Lower lobe of right lung (tissue), 2 donors: ENCODE results near the gene FBXO17. TPM values are rescaled to one million over a fixed set of nuclear protein-coding genes. Genes with fewer than 3 reads are reported as not detected.
"Not testable (repeated sequence)": the region's sequence is repeated elsewhere in the genome, so short reads cannot be mapped to it uniquely, and the experiment has no call there.

Experiments used
- ATAC-seq, 2 donors: fragments of 200-7000 bp; cut with Tn5 transposase; one replicate each; pipeline ENCODE4 v1.9.1; 2020 to 2022; ENCODE audit warnings: mild to moderate bottlenecking in 2 of 2, moderate library complexity in 2 of 2
- DNase-seq: peaks from one replicate; pipeline ENCODE4 v3.0.0-alpha.2; 2020
- H3K27ac ChIP-seq: fragments of 200-600 bp; one replicate; pipeline ENCODE4 v1.8.0; 2022
- H3K27me3 ChIP-seq: fragments of 200-600 bp; one replicate; pipeline ENCODE4 v1.8.0; 2022; ENCODE audit warnings: low read depth
- H3K36me3 ChIP-seq: fragments of 200-600 bp; one replicate; pipeline ENCODE4 v1.8.0; 2022; ENCODE audit warnings: mild to moderate bottlenecking
- H3K4me1 ChIP-seq: fragments of 200-600 bp; one replicate; pipeline ENCODE4 v1.8.0; 2022
- H3K4me3 ChIP-seq: fragments of 200-600 bp; one replicate; pipeline ENCODE4 v1.8.0; 2022; ENCODE audit warnings: mild to moderate bottlenecking
- H3K9me3 ChIP-seq: fragments of 200-600 bp; one replicate; pipeline ENCODE4 v1.8.0; 2022
- intact Hi-C: fragments of 100-400 bp; cut with DNase I; formaldehyde crosslinking; loops from one replicate; pipeline ENCODE4 v1.11.0; 2022
- total RNA-seq: library from RNA; stranded (reverse); fragmentation: NEBNext Ultra II Directional; extraction: Animal tissue kit (Norgen Biotek cat#: 25700); gene quantifications from one replicate; pipeline ENCODE4 v1.2.1, GENCODE V29; 2021
- TF ChIP-seq, protein P1 (sequence below): fragments of 200-600 bp; IDR thresholded peaks from one replicate; pipeline ENCODE4 v1.8.0; 2022; ENCODE audit warnings: antibody characterized with exemption, mild to moderate bottlenecking
- donor health status: DM: no; HTN: yes; CAD: no; lungs with severe emphysema.

FBXO17 gene
- total RNA-seq, 1 donor from 2014 or later = 10.5 TPM

DNA sequence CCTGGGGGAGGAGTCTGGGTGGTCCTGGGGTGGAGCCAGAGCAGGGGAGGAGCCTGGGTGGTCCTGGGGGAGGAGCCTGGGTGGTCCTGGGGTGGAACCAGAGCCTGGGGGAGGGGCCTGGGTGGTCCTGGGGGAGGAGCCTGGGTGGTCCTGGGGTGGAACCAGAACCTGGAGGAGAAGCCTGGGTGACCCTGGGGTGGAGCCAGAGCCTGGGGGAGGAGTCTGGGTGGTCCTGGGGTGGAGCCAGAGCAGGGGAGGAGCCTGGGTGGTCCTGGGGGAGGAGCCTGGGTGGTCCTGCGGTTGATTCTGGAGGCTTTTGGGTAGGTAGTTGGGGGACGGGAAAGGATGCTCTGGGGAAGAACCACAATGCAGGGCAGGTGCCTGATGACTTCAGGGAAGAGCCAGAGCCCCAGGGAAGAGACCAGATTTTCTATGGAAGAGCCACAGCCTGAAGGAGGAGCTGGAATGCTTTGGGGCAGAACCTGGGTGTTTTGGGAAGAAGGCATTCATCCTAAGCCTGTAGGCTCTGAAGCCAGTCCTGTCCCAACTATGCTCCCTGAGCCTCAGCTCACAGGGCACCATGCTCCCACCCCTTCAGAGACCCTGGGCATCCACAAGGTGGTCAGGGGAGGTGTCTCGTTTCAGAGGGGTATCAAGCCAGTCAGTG lies 29.8 kb downstream of the FBXO17 start:
- H3K36me3 ChIP-seq = peaks cover 7% of the 10 kb centered on the region
- H3K27me3 ChIP-seq = no peaks in the 10 kb centered on the region
- intact Hi-C loops = no loop called here
- no peak for ATAC-seq
- DNase-seq = no peak
- TF ChIP-seq, protein P1, sequence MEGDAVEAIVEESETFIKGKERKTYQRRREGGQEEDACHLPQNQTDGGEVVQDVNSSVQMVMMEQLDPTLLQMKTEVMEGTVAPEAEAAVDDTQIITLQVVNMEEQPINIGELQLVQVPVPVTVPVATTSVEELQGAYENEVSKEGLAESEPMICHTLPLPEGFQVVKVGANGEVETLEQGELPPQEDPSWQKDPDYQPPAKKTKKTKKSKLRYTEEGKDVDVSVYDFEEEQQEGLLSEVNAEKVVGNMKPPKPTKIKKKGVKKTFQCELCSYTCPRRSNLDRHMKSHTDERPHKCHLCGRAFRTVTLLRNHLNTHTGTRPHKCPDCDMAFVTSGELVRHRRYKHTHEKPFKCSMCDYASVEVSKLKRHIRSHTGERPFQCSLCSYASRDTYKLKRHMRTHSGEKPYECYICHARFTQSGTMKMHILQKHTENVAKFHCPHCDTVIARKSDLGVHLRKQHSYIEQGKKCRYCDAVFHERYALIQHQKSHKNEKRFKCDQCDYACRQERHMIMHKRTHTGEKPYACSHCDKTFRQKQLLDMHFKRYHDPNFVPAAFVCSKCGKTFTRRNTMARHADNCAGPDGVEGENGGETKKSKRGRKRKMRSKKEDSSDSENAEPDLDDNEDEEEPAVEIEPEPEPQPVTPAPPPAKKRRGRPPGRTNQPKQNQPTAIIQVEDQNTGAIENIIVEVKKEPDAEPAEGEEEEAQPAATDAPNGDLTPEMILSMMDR = no peak
- H3K4me1 ChIP-seq = peaks cover 11% of the 10 kb centered on the region
- no peak overlapping the region for H3K4me3 ChIP-seq
- no peak overlapping the region for H3K27ac ChIP-seq
- H3K9me3 ChIP-seq = no peaks in the 10 kb centered on the region

DNA sequence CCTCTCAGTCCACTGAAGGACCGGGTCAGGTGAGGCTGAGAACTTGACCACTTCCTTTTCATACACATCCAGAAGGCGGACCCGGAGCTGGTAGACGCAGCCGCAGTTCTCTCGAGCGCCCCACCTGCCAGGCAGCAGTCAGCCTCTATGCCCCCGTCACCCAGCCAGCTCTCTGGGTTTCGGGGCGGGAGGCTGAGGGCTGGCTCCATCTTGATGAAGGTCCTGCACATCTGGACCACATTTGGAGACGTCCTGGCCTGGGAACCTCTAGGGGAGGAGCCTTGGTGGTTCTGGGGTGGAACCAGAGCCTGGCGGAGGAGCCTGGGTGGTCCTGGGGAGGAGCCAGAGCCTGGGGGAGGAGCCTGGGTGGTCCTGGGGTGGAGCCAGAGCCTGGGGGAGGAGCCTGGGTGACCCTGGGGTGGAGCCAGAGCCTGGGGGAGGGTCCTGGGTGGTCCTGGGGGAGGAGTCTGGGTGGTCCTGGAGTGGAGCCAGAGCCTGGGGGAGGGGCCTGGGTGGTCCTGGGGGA lies 30.5 kb downstream of the FBXO17 start:
- Histone ChIP-seq H3K4me1 (peaks cover 7% of the 10 kb centered on the region), H3K27ac (no peak overlapping the region), H3K9me3 (no peaks in the 10 kb centered on the region), H3K4me3 (no peak overlapping the region), H3K27me3 (no peaks in the 10 kb centered on the region), H3K36me3 (peaks cover 7% of the 10 kb centered on the region)
- ATAC-seq (no peak), DNase-seq (no peak)
- intact Hi-C loops = no loop called here
- TF ChIP-seq, protein P1 = no peak

DNA sequence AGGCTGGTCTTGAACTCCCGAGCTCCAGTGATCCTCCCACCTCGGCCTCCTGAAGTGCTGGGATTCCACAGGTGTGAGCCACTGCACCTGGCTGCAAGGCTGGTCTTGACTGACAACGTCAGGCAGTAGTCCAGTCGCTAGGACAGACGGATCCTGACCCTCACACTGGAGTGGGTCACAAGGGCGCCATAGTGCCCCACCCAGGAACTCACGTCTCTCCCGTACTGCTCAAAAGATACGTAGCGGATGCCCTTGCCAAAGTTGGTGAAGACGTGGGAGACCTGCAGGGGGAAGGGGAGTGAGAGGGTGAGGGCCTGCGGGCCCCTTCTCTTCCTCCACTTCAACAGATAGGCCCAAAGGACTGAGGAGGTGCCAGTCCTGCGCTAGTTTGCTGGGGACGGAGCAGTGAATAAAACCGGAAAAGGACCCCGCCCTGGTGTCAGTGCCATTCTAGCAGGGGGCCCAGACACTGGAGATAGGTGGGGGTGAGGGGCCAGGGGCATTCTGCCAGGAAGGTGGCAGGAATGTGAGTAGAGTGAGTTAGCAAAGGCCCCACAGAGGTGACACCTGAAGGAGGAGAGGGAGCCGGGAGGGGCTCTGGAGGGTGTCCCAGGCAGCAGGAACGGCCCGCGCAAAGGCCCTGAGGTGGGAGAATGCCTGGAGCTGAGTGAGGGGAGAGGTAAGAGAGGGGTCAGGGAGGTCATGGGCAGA lies 32.9 kb downstream of the FBXO17 start:
- no peak for DNase-seq
- ATAC-seq = peak; percentile 29 to 38
- intact Hi-C loops = no loop called here
- H3K36me3 ChIP-seq = peaks cover 7% of the 10 kb centered on the region
- H3K27ac ChIP-seq = no peak overlapping the region
- H3K4me1 ChIP-seq = no peaks in the 10 kb centered on the region
- H3K4me3 ChIP-seq = no peak overlapping the region
- TF ChIP-seq, protein P1 = no peak
- H3K9me3 ChIP-seq = no peaks in the 10 kb centered on the region
- H3K27me3 ChIP-seq = no peaks in the 10 kb centered on the region

DNA sequence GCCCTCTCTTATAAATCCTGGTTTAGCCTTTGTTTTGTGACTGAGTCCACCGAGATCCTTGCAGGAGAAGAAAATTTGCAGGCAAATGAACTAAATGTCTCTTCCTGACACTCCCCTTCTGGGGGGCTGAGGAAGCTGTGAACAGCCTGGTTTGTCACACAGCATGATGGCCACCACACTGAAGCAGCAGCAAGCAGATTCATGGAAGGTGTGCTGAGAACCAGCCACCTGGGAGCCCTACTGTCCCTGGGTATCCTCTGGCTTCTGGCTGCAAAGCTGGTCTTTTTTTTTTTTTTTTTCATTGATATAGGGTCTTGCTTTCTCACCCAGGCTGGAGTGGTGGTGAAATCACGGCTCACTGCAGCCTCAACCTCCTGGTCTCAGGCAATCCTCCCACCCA lies 33.6 kb downstream of the FBXO17 start:
- Histone ChIP-seq H3K9me3 (no peaks in the 10 kb centered on the region), H3K27ac (no peak overlapping the region), H3K4me3 (no peak overlapping the region), H3K36me3 (peaks cover 1% of the 10 kb centered on the region), H3K4me1 (no peaks in the 10 kb centered on the region), H3K27me3 (no peaks in the 10 kb centered on the region)
- no peak for DNase-seq
- intact Hi-C loops = no loop called here
- ATAC-seq = no peak
- TF ChIP-seq, protein P1 = no peak

DNA sequence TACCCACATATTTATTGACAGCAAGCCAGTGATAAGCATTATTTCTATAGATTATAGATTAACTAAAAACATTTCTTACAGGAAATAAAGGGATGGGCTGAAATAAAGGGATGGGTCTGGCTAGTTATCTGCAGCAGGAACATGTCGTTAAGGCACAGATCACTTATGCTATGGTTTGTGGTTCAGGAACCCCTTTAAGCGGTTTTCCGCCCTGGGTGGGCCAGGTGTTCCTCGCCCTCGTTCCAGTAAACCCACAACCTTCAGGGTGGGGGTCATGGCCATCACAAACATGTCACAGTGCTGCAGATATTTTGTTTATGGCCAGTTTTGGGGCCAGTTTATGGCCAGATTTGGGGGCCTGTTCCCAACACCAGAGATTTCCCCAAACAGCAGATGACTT lies 34.1 kb downstream of the FBXO17 start:
- DNase-seq, intact Hi-C loops, H3K9me3 ChIP-seq, H3K27ac ChIP-seq, H3K4me3 ChIP-seq, H3K36me3 ChIP-seq, H3K27me3 ChIP-seq, ATAC-seq, H3K4me1 ChIP-seq: not testable (repeated sequence)

DNA sequence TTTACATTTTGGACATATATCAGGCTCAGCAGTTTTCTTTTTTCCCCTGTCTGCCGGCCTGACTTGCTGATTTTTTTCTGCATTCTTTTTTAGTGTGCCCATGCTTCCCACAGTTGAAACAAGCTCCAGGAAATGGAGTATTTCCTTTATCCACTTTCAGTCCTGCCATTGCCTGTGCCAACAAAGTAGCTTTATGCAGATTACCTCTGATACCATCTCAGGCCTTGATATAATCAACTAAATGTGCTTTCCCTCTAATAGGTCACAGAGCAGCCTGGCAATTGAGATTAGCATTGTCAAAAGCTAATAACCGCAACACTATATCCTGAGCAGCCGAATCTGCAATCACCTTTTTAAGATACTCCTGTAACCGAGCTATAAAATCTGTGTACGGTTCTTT lies 35.6 kb downstream of the FBXO17 start:
- H3K36me3 ChIP-seq = no peaks in the 10 kb centered on the region
- H3K27ac ChIP-seq = no peak overlapping the region
- no peaks in the 10 kb centered on the region for H3K4me1 ChIP-seq
- no peak for ATAC-seq
- intact Hi-C loops = no loop called here
- no peaks in the 10 kb centered on the region for H3K27me3 ChIP-seq
- H3K9me3 ChIP-seq = peaks cover 3% of the 10 kb centered on the region
- H3K4me3 ChIP-seq = no peak overlapping the region
- DNase-seq = no peak
- TF ChIP-seq, protein P1 = no peak
